HG02973 (cell line): ENCODE data around the gene PSMD3.

Experiments
- ATAC-seq: cut with Tn5 transposase; IDR thresholded peaks from one replicate; pipeline ENCODE4 v1.9.1; 2021; ENCODE audit warnings: moderate library complexity; ENCODE audit not compliant: unreplicated experiment

The PSMD3 gene

DNA sequence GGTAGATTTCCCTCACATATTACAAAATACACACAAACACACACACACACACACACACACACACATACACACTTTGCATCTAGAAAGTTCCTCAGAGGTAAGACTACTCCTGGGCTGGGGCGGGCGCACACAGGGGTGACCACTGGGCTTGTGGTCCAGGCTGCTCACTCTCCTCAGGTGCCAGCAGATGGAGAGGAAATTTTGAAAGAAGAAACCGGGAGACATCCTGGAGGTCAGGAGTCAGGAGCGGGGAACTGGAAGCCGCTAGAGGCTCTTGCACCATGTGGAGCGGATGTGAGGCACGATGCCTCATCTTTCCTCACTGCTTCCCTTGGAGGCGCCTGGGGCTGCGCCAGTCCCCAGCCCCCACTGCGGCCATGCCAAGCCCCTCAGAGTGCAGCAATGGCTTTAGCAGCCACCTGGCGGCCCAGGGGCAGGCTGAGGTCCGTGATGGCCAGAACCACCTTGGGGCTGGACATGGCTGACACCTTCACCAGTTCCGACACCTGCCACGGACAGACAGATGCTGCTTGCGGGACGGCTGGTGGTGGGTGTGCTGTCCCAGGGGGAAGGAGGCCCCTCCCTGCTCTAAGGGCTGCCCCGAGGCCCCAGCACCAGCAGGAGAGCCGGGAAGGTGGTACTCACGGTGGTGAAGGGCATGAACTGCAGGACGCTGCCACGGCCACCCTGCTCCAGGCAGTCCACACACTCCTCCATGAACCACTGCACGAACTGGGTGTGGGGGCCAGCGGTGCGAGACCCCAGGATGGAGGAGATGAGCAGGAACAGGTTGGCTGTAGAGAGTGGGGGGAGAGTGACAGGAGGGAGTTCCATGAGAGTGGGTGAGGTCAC, 38.8 kb downstream of the PSMD3 start:
- ATAC-seq: no peak

DNA sequence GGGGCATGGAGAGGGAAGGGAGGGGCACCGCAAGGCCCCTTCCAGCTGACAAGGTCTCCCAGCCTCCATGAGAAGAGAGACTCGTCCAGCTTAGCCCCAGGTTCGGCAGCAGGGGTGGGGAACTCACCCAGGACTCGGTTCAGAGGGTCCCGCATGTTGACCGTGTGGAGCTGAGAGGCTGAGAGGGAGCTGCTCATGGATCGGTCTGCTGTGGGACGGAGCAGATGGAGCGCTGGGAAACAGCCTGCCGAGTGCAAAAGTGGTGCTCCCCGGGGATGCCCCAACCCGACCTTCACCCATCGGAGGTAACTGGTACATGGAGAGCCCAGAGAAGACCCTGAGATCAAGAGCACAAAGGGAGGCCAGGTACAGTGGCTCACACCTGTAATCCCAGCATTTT, 39.5 kb downstream of the PSMD3 start:
- ATAC-seq: no peak

DNA sequence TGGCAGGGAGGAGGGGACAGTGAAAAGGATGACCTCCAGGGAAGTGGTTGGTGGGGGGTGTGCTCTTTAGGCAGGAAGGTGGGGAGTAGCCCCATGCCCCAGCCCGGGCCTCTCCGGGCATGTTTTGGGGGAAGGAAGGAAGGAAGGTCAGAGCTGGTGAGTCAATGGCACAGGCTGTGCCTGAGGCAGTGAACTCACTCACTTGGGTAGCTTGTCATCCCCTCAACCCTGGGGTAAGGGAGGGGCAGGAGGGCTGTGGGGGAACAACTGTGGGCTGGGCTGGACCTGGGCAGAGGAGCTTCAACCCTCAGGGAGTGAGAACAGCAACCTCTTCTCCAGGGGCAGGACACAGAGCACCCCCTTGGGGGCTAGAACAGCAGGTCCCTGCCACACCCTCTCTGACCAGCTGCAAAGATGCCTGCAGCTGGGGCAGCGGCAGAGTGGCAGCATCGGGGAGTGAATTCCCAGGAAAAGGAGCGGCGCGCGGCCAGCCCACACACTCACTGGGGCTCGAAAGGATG, 40.9 kb downstream of the PSMD3 start:
- ATAC-seq: no peak

DNA sequence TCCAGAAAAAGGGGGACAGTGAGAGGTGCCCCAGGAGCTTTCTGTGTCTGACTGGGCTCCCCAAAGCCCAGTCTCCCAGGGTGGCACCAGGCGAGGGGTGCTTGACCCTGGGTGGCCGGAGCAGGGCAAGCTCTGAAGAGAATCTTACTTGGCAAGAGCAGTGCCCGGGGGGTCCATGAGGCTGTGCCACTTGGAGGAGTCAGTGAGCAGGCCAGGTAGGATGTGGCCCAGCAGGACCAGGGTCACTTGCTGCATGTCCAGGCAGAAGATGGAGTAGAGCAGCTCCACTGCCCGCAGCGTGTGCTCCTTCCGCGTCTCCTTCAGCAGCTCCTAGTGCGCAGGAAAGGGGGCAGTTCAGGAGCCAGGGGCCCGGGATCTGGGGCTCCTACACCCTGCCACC, 41.9 kb downstream of the PSMD3 start:
- no peak for ATAC-seq

DNA sequence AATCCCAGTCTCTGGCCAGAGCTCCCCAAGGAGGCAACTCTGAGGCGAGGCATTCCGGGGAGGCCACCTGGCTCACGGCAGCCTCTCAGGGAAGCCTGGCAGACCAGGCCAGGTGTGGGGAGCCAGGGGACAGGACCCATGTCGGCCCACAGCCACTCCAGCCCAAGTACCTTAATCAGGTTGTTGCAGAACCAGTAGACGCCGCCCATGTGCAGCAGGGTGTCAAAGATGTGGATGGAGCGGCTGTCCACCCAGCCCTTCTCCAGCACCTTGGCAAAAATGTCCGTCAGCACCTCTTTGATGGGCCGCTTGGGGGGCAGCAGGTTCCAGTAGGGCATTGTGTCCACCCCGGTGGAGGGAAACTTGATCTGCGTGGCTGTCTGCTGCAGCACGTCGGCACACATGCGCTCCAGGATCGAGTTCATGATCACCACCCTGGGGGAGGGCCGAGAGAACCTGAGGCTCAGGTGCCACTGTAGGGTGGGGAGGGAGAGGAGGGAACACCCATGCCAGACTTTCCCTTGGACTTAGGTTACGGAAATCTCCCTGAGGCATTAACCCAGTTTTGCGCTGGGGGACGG, 42.4 kb downstream of the PSMD3 start:
- ATAC-seq: no peak

DNA sequence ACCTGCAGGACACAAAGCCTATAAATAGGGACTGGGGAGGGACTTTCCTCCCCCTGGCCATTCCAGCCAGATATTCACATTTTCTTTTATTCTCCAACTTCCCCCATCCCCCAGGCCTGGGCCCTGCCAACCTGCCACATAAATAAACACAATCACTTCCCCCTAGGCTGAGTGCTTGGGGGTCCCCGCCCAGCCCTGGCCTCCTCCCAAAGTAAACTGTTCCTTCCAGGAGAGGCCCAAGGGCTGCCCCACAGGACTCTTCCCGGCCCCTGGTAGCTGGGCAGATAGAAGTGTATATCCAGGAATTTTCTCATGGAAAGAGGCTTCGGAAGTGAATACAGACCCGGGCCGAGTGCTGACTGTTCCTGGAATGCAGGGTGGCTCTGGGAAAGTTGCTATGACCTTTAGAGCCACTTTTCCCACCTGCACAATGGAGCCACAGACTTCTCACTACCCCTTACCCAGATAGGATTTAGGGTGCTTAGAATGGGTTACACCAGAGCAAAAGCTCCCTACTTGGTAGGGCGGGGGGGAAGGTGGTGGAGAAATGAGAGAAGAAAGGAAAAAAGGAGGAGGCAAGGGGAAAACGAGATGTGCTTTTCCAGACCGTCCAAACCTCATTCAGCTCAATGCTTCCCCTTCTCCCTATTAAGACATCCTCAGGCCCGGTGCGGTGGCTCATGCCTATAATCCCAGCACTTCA, 43.1 kb downstream of the PSMD3 start:
- ATAC-seq: no peak

DNA sequence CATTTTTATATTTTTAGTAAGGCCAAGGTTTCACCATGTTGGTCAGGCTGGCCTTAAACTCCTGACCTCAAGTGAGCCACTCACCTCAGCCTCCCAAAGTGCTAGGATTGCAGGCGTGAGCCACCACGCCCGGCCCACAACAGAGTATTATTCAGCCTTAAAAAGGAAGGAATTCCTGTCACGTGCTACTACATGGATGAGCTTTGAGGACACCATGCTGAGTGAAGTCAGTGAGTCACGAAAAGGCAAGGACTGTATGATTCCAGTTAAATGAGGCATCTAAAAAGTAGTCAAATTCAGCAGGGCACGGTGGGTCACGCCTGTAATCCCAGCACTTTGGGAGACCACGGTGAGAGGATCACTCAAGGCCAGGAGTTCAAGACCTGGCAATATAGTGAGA, 44.3 kb downstream of the PSMD3 start:
- no peak for ATAC-seq

DNA sequence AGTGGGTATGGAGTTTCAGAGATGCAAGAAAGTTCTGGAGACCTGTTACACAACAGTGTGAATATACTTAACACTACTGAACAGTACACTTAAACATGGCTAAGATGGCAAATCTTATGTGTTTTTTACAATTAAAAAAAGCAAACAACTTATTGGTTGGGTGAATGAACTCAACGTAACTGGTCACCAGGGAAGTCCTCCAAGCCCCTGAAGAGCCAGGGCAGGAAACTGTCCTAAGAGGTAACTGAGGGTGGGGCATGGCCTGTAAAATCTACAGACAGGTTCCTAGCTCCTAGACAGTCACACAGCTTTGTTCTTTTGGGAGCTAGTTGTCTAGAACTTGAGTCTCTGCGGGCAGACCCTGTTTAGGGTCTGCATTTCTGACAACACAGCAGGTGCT, 45.0 kb downstream of the PSMD3 start:
- no peak for ATAC-seq

DNA sequence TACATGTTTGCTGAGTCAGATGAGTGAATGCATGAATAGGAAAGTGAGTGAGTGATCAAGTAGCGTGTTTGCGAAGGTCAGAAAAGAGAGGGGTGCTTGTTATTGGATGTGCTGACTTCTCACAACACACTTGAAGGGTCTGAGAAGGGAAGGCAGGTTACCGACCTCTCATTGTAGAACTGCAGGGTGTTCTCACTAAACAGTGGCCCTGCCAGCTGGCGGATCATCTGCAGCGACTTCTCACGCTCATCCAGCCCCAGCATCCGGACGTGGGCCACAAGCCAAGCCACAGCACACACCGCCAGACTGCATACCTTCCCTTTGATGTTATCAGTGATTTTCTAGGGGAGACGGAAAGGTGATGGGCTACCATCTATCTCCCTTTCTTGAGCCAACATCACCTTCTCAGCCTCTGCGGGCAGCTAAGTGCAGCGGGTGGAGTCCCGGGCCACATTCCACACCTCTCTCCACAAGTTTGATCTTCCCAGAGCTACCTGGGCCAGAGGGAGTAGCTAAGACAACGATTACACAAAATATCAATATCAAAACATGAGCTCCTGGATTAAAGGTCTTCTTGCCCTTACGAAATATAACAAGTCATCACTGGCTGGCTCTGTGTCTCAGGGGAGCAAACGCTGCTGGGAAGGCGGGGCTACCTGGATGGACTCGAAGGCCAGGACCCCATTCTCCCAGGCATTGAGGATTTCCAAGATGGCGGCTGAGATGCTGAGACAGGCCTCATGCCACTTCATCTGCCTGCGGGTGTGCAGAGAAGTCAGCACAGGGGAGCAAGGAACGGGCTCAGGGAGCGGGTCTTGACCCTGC, 45.6 kb downstream of the PSMD3 start:
- no peak for ATAC-seq

DNA sequence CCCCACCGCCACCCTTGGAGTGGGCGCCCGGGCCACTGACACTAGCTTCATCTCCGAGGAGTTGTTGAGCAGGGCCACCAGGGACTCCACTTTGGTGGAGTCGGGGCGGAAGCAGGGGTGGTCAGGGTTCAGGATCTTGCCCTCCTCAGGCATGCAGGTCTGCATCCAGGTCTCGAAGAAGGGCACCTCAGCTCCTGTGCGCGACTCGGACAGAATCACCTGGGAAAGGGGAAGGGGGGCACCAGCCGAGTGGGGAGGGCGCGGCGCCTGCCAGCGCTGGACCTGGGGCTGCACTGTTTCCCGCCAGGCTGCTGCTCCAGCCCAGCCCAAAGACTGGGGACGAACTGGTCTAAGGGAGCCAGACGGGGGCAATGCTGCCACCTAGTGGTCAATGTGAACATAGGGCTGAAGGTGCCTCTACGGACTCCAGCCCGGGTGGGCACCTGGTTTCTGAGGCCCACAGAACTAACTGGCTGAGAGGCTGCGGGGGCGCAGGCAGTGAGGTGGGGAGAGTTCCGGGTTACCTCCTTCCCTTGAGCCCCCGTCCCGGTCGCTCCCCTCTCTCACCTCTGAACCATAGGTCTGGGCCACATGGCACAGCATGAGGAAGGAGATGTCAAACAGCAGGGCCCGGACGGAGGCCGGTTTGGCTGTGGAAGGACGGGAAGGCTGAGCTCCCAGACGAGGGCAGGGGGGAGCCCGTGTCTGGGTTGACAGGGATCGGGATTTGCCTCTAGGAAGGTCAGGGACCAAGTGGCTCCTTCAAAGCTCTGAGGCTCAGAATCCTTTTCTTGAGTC, 46.4 kb downstream of the PSMD3 start:
- ATAC-seq: no peak

DNA sequence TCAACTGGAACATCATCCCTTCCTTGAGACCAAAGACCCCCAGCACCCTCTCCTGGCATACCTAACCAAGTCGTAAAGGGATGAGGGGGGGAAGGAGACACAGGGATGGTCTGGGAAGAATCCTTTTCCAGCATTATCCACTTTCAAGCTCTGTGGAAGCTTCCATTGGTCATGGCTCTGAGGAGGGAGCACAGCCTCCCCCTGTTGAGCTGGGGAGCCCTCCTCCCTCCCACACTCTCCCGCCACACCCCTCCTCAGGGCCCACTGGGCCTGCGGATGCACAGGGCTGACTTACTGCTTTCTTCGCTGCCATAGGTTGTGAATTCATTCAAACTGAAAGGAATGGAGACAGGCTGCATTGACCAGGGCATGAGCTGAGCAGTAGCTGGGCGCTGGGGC, 47.0 kb downstream of the PSMD3 start:
- no peak for ATAC-seq

DNA sequence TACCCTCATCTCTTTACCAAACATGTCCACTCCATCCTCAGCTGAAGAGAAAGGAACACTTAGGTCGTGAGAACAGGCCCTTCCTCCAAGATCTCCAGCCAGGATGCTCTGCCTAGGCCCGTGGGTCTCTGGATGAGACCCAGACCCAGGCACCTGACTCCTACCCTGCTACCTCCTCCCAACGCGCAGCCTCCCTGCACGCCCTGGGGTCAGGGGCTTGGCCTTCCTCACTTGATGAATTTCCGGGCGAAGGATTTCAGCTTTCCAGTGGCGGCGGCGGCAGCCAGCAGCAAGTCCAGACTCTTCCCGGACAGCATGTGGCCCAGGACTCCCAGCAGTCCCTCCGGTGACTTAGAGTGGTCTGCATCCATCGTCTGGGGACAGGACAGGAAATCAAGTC, 48.0 kb downstream of the PSMD3 start:
- ATAC-seq: no peak

DNA sequence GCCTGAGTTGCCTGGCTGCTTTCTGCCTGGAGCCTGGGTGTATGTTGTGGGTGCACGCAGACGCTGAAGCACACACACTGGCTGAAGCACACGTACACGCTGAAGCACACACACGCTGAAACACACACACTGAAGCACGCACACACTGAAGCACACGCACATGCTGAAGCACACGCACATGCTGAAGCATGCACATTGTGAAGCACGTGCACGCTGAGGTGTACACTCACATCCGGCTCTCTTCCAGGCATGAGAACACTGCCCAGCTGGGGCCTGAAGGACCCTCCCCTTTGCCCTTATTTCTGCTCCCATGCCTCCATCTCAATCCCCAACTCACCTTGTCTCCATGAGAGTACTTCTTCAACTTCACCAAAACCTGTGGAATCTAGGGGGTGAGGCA, 51.1 kb downstream of the PSMD3 start:
- no peak for ATAC-seq

DNA sequence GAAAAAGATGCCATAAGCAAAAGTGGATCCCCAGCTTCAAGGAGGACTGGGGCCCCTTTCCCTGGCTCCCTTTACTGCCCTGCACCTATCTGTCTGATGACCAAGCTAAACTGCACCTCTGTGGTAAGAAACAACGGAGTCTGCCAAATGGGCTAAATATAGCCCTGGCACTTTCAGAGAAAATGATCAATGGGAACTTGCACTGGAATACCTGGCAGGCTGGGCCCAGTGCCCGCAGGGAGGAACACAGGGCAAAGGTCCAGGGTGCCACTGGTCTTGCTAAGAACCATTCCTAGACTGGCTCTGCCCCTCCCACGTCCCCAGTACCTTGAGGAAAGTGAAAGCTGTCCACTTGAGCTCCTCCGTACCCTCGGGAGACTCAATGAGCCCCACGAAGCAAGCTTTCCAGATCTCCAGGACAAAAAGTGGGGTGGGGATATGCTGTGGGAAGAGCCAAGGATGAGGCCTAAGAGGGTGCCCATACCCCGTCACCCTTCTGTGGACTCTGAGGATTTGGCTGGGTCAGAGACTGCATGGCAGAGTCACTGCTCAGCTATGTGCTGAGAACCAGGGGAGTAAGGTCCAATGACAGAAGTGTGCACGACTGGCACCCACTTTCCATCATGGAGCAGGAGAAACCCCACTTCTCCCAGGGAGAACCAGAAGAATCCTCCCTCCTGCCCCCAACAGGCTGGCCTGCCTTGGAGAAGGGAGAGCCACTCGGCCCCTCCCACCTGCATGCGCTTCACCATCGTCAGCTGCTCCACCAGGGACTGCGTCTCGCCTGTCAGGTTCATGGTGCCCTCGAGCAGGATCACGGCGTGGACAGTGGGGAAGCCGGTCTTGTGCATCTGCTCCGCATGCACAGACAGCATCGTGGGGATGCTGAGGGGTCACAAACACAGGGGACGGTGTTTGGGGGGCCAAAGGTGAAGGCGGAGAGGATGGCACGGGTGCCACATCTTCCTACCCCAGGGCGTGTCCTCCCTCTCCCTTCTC, 52.0 kb downstream of the PSMD3 start:
- no peak for ATAC-seq

DNA sequence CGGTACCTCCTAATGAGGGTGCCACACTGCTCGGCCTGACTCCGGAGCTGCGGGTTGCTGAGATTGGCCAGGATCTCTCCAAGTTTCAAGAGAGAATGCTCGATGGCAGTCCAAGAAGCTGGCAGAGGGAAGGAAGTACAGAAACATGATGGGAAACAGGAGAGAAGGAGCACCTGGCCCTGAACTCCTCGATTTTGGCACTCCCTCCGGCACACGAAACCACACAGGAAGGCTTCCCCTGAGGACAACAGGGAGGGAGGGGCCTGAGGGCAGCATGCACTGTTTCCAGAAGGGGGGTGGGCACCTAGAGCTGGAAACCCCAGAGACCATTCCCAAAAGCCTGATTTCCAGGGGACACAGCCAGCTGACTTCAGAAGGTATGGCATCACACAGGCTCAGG, 52.7 kb downstream of the PSMD3 start:
- ATAC-seq: no peak

DNA sequence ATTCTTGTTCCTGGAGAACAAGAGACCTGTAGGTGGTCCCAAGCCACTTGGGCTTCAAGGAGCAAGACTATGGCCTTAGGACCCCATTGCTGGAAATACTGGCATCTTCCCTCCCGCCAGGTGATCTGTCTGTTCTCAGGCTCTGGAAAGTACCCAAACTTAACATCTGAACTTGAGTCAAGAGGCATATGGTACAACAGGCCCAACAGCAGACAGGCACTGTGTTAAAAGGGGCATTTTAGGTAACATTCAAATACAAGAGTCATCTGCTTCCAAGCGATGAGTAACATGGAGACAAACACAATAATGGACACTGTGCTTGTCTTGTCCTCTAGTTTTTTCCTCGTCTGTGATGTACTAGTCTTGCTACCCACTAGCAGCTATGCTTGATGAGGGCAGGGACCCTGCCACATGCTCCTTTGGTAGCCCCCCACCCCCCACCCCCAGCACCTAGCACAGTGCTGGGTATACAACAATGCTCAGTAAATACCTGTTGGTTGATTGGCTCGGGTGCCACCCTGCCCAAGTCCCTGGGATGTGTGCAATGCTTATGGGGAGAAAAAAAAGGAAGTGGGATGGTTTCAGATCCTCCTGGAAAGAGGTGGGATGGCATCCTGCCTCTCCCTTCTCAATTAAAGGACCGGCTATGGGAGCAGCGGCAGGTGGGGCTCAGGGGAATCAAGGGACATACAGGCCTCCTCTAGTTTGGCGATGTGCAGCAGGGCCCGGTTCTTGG, 54.0 kb downstream of the PSMD3 start:
- no peak for ATAC-seq

DNA sequence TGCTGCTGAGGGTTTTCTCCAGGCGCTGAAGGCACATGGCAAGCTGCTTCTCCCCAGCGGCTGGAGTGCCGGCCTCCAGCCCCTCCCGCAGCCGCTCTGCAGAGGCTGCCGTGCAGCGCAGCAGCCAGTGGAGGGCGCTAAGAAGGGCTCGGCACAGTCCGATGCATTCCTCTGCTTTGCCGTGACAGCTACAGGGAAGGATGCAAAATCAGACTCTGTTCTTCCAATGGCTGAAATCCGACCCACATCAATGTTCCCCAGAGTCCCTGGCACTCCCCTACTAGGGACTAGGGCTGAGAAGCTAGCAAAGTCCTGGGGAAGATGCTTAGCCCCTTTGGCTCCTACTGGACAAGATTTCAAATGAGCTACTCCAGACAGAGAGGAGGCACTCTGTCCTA, 54.6 kb downstream of the PSMD3 start:
- no peak for ATAC-seq

DNA sequence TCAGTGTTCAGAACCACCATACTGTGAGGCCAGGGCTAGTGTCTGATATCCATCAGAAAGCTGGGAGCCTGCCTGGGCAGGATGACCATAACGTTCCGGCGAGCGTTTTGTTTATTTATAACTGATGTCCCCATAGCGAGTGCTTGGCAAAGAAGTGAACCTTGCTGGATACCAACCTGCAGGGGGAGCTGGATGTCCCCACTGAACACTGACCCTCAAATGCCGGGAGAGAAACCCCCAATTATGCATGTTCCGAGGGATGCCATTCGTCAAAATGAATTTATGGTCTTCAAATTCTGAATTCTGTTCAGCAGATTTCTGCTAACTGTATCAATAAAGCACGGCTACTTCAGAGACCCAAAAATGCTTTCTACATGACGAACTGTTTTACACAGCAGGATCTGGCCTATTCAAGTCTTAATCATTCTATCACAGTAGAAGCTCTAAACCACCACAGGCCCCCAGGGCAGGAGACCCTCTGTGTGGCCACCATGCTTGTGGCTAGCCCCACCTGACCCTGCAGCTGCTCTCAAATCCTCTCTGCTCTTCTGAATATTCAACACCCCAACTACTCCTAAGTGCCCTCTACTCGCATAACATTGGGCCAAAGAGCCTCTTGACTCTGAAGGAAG, 58.4 kb downstream of the PSMD3 start:
- no peak for ATAC-seq
